ENCODE data around the gene AKR1E2.

AKR1E2 gene

GRCh38 chr10:4865945-4866661 is 40.1 kb downstream of the AKR1E2 start:
- no peak for DNase-seq (ENCODE audit: low spot score)
- Histone ChIP-seq H3K4me3 (no peak overlapping the region), H3K27ac (peak overlapping the region in 1 of 2 donors; percentile 46)
- no peak for TF ChIP-seq CTCF (IDR thresholded peaks at IDR 0.05)

- H3K27ac ChIP-seq, result peak overlapping the region in 1 of 2 donors; percentile 46
- no peak for TF ChIP-seq CTCF (IDR thresholded peaks at IDR 0.05)
These were observed 41.1 kb downstream of the AKR1E2 start for GRCh38 chr10:4867109-4867519.

GRCh38 chr10:4867520-4868356 is 41.7 kb downstream of the AKR1E2 start:
- no peak overlapping the region for H3K4me3 ChIP-seq
- no peak for DNase-seq (ENCODE audit: low spot score)
- no peak for TF ChIP-seq CTCF (IDR thresholded peaks at IDR 0.05)
- peak overlapping the region; percentile 38 to 46 for H3K27ac ChIP-seq

More at GRCh38 chr10:4867109-4867519, 41.1 kb downstream of the AKR1E2 start:
- no peak for DNase-seq (ENCODE audit: low spot score)
- no peak overlapping the region for H3K4me3 ChIP-seq

GRCh38 chr10:4868357-4868657 is 42.3 kb downstream of the AKR1E2 start:
- no peak overlapping the region for H3K4me3 ChIP-seq
- H3K27ac ChIP-seq, result peak overlapping the region; percentile 38 to 46
- no peak for TF ChIP-seq CTCF (IDR thresholded peaks at IDR 0.05)
- no peak for DNase-seq (ENCODE audit: low spot score)

GRCh38 chr10:4882704-4883078 is 56.7 kb downstream of the AKR1E2 start:
- no peak for TF ChIP-seq CTCF (IDR thresholded peaks at IDR 0.05)
- Histone ChIP-seq H3K27ac (no peak overlapping the region), H3K4me3 (no peak overlapping the region)
- no peak for DNase-seq (ENCODE audit: low spot score)

- DNase-seq (ENCODE audit: low spot score), result no peak
- no peak for TF ChIP-seq CTCF (IDR thresholded peaks at IDR 0.05)
- H3K4me3 ChIP-seq, result no peak overlapping the region
- peak overlapping the region in 1 of 2 donors; percentile 31 for H3K27ac ChIP-seq
These were observed 57.2 kb downstream of the AKR1E2 start for GRCh38 chr10:4883079-4883739.
